Measurements from ENCODE around the gene PER1. TPM values are rescaled to one million over a fixed set of nuclear protein-coding genes. Genes with fewer than 3 reads are reported as not detected.

Gene PER1
- total and polyA plus RNA-seq, 2 of the 8 experiments (the other 6 are each of a cell fraction or from before 2014, with no cell fraction given), result 9.6 to 38.0 TPM

GRCh38 chr17:8189711-8190477, 37.7 kb upstream of the PER1 start, which contains the start of gene BORCS6 (continued):
- TF ChIP-seq CTCF (IDR thresholded peaks at IDR 0.05; ENCODE audit: control extremely low read depth in 1 of 3, insufficient read depth in 1 of 3, low read depth in 1 of 3, low read length in 3 of 3), result no peak
- TF ChIP-seq JUND (IDR thresholded peaks at IDR 0.05; ENCODE audit: low read length), result no peak
- no peak for TF ChIP-seq ZNF274 (IDR thresholded peaks at IDR 0.05; ENCODE audit: borderline replicate concordance, extremely low read depth, low read length)
- TF ChIP-seq PHF8 (conservative IDR thresholded peaks at IDR 0.05; ENCODE audit: low read depth, low read length), result peak; percentile 54; the same call in 1 of the 2 replicates
- TF ChIP-seq SP1 (IDR thresholded peaks at IDR 0.05; ENCODE audit: low read depth, low read length), result peak; percentile 85
- TF ChIP-seq SUZ12 (IDR thresholded peaks at IDR 0.05; ENCODE audit: low read length), result no peak
- TF ChIP-seq CBX8 (IDR thresholded peaks at IDR 0.05; ENCODE audit: borderline replicate concordance, low read depth, low read length), result no peak
- TF ChIP-seq EGR1 (IDR thresholded peaks at IDR 0.05; ENCODE audit: borderline replicate concordance, low read depth, low read length), result no peak
- peak; percentile 67 for TF ChIP-seq ASH2L (IDR thresholded peaks at IDR 0.05; ENCODE audit: low read length)
- peak; percentile 71 for TF ChIP-seq MAX (IDR thresholded peaks at IDR 0.05)
- no peak for TF ChIP-seq HDAC2 (IDR thresholded peaks at IDR 0.05; ENCODE audit: borderline replicate concordance in 1 of 2, low read depth in 2 of 2, low read length in 2 of 2)
- TF ChIP-seq CHD1 (IDR thresholded peaks at IDR 0.05; ENCODE audit: low read depth, low read length), result no peak
- no peak; the same call in 1 of the 2 replicates for TF ChIP-seq RBBP5 (IDR thresholded peaks at IDR 0.05; ENCODE audit: borderline replicate concordance, low read depth, low read length)
- TF ChIP-seq TCF12 (IDR thresholded peaks at IDR 0.05; ENCODE audit: low read depth, low read length), result no peak
- TF ChIP-seq JUN (IDR thresholded peaks at IDR 0.05; ENCODE audit: low read depth, low read length), result no peak
- TF ChIP-seq, protein P1, sequence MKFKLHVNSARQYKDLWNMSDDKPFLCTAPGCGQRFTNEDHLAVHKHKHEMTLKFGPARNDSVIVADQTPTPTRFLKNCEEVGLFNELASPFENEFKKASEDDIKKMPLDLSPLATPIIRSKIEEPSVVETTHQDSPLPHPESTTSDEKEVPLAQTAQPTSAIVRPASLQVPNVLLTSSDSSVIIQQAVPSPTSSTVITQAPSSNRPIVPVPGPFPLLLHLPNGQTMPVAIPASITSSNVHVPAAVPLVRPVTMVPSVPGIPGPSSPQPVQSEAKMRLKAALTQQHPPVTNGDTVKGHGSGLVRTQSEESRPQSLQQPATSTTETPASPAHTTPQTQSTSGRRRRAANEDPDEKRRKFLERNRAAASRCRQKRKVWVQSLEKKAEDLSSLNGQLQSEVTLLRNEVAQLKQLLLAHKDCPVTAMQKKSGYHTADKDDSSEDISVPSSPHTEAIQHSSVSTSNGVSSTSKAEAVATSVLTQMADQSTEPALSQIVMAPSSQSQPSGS (IDR thresholded peaks at IDR 0.05; ENCODE audit: low read length), result no peak
- no peak for TF ChIP-seq FOSL1 (IDR thresholded peaks at IDR 0.05; ENCODE audit: insufficient read depth, low read depth, low read length)
- TF ChIP-seq USF2 (IDR thresholded peaks at IDR 0.05; ENCODE audit: low read length), result peak; percentile 68; the same call in 1 of the 2 replicates

All from H1 (cell line).